Nucleus accumbens (tissue), 56 donors: Measurements from ENCODE around the gene DYRK4.
A peak's percentile ranks its signal among the peaks of the same experiment; 100 is the strongest.

Experiments used
- DNase-seq, 56 donors: peaks; one replicate each; lab custom pipeline; 2025; lab: John Stamatoyannopoulos, UW

Gene DYRK4

GRCh38 chr12:4558171-4558570 lies 3.8 kb upstream of the DYRK4 start:
- no peak for DNase-seq

GRCh38 chr12:4563336-4563735 lies 1.3 kb downstream of the DYRK4 start:
- DNase-seq, result no peak

GRCh38 chr12:4564818-4565217 lies 2.8 kb downstream of the DYRK4 start:
- DNase-seq, result no peak

GRCh38 chr12:4566474-4566873 lies 4.5 kb downstream of the DYRK4 start:
- no peak for DNase-seq

GRCh38 chr12:4567073-4567881 lies 5.3 kb downstream of the DYRK4 start:
- DNase-seq, result no peak

GRCh38 chr12:4569261-4569660 lies 7.3 kb downstream of the DYRK4 start:
- DNase-seq, result no peak

- no peak for DNase-seq
Measured at GRCh38 chr12:4572680-4573079, 10.7 kb downstream of the DYRK4 start.

GRCh38 chr12:4579305-4580102 lies 17.5 kb downstream of the DYRK4 start:
- DNase-seq, result no peak

- no peak for DNase-seq
Measured at GRCh38 chr12:4580281-4580688, 18.3 kb downstream of the DYRK4 start.

- DNase-seq, result no peak
Measured at GRCh38 chr12:4584281-4584680, 22.3 kb downstream of the DYRK4 start.

- DNase-seq, result no peak
Measured at GRCh38 chr12:4584896-4585295, 22.9 kb downstream of the DYRK4 start.

- no peak for DNase-seq
Measured at GRCh38 chr12:4586500-4586899, 24.5 kb downstream of the DYRK4 start.

- DNase-seq, result no peak
Measured at GRCh38 chr12:4587108-4587507, 25.1 kb downstream of the DYRK4 start.

GRCh38 chr12:4588916-4589315 lies 26.9 kb downstream of the DYRK4 start:
- DNase-seq, result no peak

- no peak for DNase-seq
Measured at GRCh38 chr12:4589941-4590340, 27.9 kb downstream of the DYRK4 start.

GRCh38 chr12:4591180-4591687 lies 29.2 kb downstream of the DYRK4 start:
- DNase-seq, result no peak

- no peak for DNase-seq
Measured at GRCh38 chr12:4595881-4596280, 33.9 kb downstream of the DYRK4 start.

- DNase-seq, result no peak
Measured at GRCh38 chr12:4603421-4603820, 41.4 kb downstream of the DYRK4 start.

- no peak for DNase-seq
Measured at GRCh38 chr12:4603946-4604345, 41.9 kb downstream of the DYRK4 start.

- DNase-seq, result peak; percentile 29 to 91 (median 68)
Measured at GRCh38 chr12:4604684-4605193, 42.7 kb downstream of the DYRK4 start.

- no peak for DNase-seq
Measured at GRCh38 chr12:4607056-4607455, 45.0 kb downstream of the DYRK4 start.
